Peyer's patch (tissue), 4 donors: ENCODE results near the gene SAYSD1.

Experiments used
- POLR2A ChIP-seq, 2 donors: fragments of 450-650 bp; IDR thresholded peaks; one replicate each; pipeline ENCODE4 v1.5.1; 2017; ENCODE audit warnings: antibody characterized with exemption in 2 of 2, mild to moderate bottlenecking in 2 of 2, moderate library complexity in 2 of 2
- TF ChIP-seq, protein P1 (sequence below), 6 experiments: fragments of 450-650 bp in 4 of 6; fragments of 200-600 bp in 2 of 6; sonication (generic) in 1 of 6; IDR thresholded peaks; one replicate each; pipeline ENCODE4 v1.5.1; 2017 to 2019; ENCODE audit warnings: antibody characterized with exemption in 6 of 6, mild to moderate bottlenecking in 3 of 6, moderate library complexity in 1 of 6

DNA sequence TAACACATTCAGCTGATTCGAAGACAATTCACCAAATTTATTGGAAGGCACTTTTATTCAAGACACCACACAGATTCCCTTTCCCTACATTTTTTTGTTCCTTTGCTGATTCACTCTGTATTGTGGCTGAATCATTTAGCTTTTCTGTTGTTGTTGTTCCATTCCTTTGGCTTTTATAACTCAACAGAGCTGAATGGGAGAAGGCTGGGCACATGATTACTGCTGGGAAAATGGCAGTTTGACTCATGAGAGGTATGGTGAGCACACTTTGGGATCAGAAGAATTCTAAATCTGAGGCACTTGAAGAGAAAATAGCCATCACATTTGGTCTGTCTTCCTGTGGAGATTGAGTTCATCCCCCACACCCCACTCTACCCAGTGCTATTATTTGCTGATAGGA, 15.7 kb upstream of the SAYSD1 start:
- TF ChIP-seq, protein P1, sequence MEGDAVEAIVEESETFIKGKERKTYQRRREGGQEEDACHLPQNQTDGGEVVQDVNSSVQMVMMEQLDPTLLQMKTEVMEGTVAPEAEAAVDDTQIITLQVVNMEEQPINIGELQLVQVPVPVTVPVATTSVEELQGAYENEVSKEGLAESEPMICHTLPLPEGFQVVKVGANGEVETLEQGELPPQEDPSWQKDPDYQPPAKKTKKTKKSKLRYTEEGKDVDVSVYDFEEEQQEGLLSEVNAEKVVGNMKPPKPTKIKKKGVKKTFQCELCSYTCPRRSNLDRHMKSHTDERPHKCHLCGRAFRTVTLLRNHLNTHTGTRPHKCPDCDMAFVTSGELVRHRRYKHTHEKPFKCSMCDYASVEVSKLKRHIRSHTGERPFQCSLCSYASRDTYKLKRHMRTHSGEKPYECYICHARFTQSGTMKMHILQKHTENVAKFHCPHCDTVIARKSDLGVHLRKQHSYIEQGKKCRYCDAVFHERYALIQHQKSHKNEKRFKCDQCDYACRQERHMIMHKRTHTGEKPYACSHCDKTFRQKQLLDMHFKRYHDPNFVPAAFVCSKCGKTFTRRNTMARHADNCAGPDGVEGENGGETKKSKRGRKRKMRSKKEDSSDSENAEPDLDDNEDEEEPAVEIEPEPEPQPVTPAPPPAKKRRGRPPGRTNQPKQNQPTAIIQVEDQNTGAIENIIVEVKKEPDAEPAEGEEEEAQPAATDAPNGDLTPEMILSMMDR (IDR thresholded peaks at IDR 0.05), result no peak
- TF ChIP-seq POLR2A (IDR thresholded peaks at IDR 0.05), result no peak
